PC-9 (cell line): ENCODE data around the gene SPSB3.

Source experiments
- EZH2 ChIP-seq: fragments of 200-600 bp; sonication (generic); IDR thresholded peaks from 2 replicates; pipeline ENCODE4 v1.8.0; 2017; ENCODE audit warnings: antibody characterized with exemption, low read depth
- TF ChIP-seq, protein P1 (sequence below): fragments of 200-600 bp; sonication (generic); conservative IDR thresholded peaks from 2 replicates; pipeline ENCODE4 v1.6.1; 2017; ENCODE audit warnings: mixed run types, antibody characterized with exemption, mild to moderate bottlenecking, moderate library complexity

- TF ChIP-seq, protein P1, sequence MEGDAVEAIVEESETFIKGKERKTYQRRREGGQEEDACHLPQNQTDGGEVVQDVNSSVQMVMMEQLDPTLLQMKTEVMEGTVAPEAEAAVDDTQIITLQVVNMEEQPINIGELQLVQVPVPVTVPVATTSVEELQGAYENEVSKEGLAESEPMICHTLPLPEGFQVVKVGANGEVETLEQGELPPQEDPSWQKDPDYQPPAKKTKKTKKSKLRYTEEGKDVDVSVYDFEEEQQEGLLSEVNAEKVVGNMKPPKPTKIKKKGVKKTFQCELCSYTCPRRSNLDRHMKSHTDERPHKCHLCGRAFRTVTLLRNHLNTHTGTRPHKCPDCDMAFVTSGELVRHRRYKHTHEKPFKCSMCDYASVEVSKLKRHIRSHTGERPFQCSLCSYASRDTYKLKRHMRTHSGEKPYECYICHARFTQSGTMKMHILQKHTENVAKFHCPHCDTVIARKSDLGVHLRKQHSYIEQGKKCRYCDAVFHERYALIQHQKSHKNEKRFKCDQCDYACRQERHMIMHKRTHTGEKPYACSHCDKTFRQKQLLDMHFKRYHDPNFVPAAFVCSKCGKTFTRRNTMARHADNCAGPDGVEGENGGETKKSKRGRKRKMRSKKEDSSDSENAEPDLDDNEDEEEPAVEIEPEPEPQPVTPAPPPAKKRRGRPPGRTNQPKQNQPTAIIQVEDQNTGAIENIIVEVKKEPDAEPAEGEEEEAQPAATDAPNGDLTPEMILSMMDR: no peak
- no peak for TF ChIP-seq EZH2
Observed at GRCh38 chr16:1732071-1732470, 50.3 kb downstream of the SPSB3 start.
